ENCODE results near the gene LPP.

Gene LPP

GRCh38 chr3:188223936-188224335 lies 70.0 kb downstream of the LPP start:
- no peak for DNase-seq

- DNase-seq = no peak
These were observed 73.5 kb downstream of the LPP start for GRCh38 chr3:188227442-188227841.

- no peak for DNase-seq
These were observed 75.2 kb downstream of the LPP start for GRCh38 chr3:188229177-188229576.

GRCh38 chr3:188229726-188230125 lies 75.8 kb downstream of the LPP start:
- DNase-seq = no peak

GRCh38 chr3:188230962-188231361 lies 77.0 kb downstream of the LPP start:
- no peak for DNase-seq

GRCh38 chr3:188231456-188231855 lies 77.5 kb downstream of the LPP start:
- DNase-seq = no peak

GRCh38 chr3:188232656-188233055 lies 78.7 kb downstream of the LPP start:
- no peak for DNase-seq

GRCh38 chr3:188233320-188233719 lies 79.4 kb downstream of the LPP start:
- no peak for DNase-seq

GRCh38 chr3:188234132-188234531 lies 80.2 kb downstream of the LPP start:
- DNase-seq = no peak

- DNase-seq = no peak
These were observed 82.3 kb downstream of the LPP start for GRCh38 chr3:188236271-188236670.

- DNase-seq = no peak
These were observed 85.1 kb downstream of the LPP start for GRCh38 chr3:188239035-188239434.

- no peak for DNase-seq
These were observed 85.6 kb downstream of the LPP start for GRCh38 chr3:188239577-188239976.

GRCh38 chr3:188240189-188240981 lies 86.4 kb downstream of the LPP start:
- DNase-seq = no peak

- no peak for DNase-seq
These were observed 87.1 kb downstream of the LPP start for GRCh38 chr3:188241072-188241471.

- DNase-seq = no peak
These were observed 87.9 kb downstream of the LPP start for GRCh38 chr3:188241883-188242282.

- DNase-seq = no peak
These were observed 88.6 kb downstream of the LPP start for GRCh38 chr3:188242436-188243123.

GRCh38 chr3:188243124-188243795 lies 89.3 kb downstream of the LPP start:
- DNase-seq = no peak

GRCh38 chr3:188244395-188244861 lies 90.5 kb downstream of the LPP start:
- peak in 1 of 2 experiments; percentile 23 for DNase-seq

GRCh38 chr3:188246905-188247304 lies 92.9 kb downstream of the LPP start:
- no peak for DNase-seq

GRCh38 chr3:188248036-188248561 lies 94.1 kb downstream of the LPP start:
- DNase-seq = no peak

- no peak for DNase-seq
These were observed 99.3 kb downstream of the LPP start for GRCh38 chr3:188253123-188253793.

GRCh38 chr3:188253800-188254452 lies 100.0 kb downstream of the LPP start:
- DNase-seq = no peak

Measured in SW 1271 (cell line).